GM18520 (cell line): ENCODE data around the gene GRIK4.

Experiments
- ATAC-seq: cut with Tn5 transposase; IDR thresholded peaks from one replicate; pipeline ENCODE4 v1.9.1; 2021; ENCODE audit not compliant: unreplicated experiment

Gene GRIK4

DNA sequence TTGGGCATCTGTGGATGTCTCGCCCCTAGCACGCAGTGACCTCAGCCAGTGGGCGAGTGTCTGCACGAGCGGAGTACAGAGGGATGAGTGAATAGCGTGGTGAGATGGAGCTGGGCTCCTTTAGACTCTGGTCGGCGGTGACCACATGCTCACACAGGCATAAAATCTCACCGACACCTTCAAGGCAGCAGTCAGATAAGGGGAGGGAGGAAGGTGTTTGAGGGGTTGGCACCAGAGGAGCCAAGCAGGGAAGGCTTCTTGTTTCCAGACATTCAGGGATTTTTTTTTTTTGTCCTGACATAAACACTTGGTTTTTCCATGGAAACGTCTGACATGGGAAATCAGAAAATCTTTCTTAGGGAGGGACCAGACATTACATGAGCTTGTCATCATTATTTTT lies 35.8 kb downstream of the GRIK4 start:
- ATAC-seq: no peak

DNA sequence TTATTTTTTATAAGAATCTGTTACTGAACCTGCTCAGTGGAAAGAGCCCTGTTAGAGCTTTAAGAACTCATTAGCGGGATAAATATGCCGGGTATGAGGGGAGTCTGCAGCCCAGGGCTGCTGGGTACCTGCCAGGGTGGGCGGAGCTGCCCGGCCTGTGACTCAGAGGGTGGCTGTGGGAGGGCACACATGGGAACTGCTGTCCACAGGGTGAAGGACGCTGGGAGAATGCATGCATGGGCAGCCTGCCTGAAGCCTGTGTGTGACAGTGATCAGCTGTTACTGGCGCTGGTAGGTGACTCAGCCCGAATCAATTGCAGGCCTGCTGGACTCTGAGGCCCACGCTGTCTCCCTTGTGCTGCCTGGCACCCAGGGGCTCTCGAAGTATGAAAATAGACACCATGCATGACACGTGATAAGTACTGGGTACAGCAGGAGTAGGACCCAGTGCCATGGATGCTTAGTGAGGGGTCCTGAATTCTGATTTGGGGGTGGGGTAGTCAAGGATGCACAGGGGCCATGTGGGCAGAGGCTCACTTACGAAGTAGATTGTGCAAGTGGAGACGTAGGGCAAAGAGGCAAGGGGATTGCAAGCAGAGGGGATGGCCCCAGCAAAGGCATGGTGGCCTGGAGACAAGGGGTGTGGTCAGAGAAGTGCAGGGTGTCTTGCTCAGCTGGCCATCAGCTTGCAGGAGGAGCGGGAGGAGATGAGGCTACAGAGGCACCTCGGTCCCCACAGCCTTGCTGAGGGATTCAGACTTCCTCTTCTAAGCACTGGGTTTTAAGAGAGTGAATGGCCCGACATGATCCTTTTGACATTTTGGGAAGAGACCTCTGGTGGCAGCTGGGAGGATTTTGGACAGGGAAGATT lies 36.5 kb downstream of the GRIK4 start:
- ATAC-seq: no peak

DNA sequence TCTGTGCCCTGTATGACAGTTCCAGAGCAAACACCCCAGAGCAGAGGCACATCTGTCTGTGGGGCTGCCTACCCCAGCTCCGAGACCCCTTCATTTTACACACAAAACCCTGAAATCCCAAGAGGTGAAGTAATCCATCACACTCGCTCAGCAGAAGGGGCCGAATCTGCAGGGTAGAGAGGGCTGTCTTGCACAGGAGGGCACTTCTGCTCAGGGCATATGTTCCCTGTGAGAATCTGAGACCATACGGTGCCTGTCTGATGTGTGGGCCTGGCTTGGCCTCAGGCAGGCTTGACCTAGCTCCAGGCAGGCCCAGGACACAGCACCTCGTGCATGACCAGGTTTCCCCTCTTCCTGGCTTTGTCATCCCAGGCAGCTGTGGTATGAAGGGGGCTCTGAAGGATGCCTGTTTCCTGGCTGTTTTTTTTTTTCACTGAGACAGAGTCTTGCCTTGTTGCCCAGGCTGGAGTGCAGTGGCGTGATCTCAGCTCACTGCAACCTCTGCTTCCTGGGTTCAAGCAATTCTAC lies 37.2 kb downstream of the GRIK4 start:
- no peak for ATAC-seq

DNA sequence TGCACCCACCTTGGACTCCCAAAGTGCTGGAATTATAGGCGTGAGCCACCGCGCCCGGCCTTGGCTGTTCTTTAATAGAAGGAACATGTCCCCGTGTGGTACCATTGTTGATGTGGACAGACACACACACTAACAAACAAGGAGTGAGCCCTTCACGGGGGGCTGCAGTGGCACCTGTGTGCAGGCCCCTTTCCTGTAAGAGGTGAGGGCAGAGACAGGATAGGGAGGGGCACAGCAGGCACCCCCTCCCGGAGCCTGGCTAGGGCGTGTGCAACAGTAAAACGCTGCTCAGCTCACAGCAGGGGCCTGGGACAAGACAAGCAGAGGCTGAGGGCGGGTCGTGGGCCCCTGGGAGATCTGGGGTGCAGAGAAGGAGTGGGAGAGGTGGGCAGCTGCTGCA lies 37.8 kb downstream of the GRIK4 start:
- no peak for ATAC-seq

DNA sequence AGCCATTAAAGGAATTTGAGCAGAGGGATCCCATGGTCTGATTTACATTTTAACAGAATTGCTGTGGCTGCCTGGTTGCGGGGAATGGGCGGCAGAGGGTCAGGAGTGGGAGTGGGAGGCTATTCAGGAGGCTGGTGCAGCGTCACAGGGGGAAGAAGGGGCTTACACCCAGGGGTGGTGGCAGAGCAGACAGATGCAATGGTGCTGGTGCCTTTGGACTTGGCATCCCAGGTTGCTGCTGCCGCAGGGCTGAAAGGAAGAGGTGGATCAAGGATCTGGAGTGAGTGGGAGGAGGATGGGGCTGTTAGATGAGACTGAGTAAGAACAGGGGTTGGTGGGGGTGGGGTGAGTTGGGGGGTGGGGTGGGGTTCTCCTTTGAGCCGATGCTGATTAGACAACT lies 38.5 kb downstream of the GRIK4 start:
- no peak for ATAC-seq

DNA sequence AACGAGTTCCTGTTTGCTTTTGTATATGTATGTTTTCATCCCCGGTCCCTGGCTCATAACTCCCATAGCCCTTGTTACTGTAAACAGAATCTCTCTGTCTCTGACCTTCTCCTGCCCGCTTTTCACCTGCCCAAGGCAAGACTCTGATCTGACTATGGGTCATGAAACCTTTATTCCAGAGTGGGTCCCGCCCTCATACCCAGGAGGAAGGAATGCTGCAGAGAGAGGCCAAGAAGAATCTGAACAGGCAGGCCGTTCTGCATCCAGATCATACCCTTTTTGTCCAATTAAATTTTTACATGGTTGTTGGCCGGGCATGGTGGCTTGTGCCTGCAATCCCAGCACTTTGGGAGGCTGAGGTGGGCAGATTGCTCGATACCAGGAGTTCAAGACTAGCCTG lies 39.6 kb downstream of the GRIK4 start:
- ATAC-seq: no peak

DNA sequence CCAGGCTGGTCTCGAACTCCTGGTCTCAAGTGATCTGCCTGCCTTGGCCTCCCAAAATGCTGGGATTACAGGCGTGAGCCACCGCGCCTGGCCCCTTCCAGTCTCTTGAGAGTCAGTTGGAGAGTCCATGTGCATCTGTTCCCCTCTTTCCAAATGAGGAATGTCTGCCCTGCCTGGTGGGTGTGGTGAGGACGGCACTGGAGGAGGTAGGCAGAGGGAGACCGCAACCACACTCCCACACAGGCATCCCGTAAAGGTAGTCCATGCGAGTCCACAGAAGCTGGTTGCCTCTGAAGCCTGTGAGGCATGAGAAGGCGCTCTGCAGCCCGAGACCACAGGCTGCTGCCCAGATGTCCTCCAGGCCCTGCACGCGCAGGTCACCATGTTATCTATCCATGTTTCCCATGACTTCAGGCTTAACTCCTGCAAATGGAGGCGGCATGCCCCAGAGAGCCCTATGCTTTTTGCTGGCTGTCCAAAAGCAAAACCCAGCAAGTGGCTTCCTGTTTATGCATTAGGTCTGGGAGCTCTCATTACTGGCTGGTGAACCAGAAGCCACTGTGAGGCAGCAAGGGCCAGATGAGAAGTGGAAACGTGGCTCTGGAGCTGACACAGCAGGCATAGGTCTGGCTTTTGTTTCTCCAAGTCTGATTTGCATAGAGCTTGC lies 43.4 kb downstream of the GRIK4 start:
- no peak for ATAC-seq

DNA sequence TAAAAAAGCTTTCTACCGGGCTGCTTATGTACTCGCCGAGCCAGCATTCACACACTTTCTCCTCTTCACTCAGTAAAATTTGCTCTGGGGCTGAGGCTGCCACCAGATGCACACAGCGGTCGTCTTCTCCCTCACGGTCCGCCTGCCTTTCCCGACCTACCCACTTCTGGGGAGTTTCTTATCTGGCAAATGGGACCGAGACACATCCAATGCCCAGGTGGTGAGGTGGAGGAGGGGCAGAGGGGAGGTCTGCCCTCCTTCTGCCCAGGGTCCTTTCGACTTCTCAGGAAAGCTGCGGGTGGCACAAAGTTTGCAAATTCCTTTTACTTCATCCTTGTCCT lies 43.9 kb downstream of the GRIK4 start:
- ATAC-seq: no peak

DNA sequence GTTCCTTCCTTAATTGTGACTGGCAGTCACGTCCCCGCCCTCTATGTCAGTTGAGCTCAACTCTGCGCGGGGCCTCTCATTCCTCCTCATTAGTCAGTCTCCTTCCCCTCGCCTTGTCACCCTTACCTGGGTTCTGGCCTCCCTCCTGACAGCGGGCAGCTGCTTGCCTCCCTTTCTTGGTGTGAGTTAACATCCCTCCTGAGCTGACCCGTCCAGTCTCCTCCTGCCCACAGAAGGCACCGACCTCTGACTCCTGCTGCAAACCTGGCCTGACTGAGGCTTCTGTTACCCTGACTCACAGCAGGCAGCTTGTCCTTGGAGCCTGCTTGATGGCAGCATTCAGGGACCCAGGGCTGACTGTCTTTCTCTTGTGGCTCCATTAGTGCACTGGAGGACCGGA lies 45.2 kb downstream of the GRIK4 start:
- no peak for ATAC-seq

DNA sequence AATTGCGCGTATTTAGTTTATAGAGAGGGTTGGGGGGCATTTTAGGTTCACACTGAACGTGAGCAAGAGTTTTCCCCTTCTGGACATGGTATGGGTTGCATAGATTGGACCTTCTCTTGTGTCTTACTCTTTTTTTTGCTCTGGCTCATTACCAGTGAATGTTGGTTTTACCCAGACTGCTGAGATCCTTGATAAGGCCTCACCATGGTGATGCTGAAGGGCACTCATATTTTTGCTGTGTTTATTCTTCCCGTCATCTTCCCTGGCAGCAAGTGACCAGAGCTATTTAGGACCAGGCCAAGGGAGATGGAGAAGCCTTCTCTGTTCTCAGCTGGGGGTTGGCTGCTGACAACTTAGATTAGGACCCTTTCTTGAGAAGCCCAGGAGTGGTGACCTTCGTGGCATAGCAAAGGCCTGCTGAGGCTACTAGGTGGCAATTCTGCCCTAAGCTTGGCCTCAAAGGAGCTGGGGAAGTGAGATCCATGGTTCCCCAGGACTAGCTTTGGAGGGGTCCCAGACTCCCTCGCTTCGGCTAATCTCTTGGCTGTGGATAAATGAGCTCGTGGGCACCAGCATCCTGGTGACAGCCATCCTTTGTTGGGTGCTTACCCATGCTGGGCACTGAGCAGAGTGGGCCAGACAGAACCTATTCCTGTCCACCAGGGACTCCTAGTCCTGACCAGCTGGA lies 47.3 kb downstream of the GRIK4 start:
- no peak for ATAC-seq

DNA sequence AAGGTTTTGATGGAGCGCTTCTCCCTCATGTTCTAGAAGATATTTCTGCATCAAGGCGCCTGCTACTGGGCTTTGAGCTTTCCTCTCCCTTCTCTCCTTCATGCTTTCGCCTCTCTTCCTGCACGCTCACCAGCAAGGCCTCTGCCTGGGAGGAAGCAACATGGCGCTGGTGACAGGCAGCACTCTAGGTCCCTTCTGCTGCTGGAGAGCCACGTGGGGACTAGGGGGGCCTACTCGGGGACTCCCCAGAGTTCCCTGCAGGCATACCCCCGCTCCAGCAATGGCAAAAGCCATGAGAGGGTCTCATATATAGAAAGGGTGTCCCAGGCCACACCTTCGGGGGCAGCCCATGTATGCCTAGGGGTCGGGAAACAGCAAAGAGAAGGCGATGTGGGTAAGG lies 49.7 kb downstream of the GRIK4 start:
- ATAC-seq: no peak

DNA sequence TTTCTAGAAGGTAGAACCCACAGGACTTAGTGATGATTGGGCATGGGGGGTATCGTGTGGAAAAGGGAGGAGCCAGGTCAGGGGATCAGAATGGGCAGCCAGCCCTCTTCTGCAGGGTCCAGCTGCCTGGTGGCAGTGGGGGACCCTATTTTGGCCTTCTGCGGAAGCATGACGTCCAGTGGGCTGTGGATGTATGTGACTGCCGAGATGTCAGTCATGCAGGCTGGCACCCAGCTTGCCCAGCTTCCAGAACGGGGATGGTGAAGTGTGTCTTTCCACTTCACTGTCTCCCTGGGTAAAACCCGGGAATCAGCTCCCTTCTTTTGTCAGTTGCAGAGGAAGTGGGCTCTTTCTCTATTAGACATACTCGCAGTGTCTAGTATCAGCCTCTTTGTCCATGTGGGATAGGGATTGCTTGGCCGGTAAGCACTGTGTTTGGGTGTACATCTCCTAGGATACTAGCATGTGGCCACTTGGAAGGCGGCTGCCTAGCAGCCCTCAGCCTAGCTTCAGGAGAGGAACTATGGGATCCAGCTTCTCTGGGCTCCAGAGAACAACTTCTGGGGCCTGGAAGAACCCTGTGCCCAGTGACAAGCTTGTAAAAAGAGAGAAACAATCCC lies 51.4 kb downstream of the GRIK4 start:
- no peak for ATAC-seq

DNA sequence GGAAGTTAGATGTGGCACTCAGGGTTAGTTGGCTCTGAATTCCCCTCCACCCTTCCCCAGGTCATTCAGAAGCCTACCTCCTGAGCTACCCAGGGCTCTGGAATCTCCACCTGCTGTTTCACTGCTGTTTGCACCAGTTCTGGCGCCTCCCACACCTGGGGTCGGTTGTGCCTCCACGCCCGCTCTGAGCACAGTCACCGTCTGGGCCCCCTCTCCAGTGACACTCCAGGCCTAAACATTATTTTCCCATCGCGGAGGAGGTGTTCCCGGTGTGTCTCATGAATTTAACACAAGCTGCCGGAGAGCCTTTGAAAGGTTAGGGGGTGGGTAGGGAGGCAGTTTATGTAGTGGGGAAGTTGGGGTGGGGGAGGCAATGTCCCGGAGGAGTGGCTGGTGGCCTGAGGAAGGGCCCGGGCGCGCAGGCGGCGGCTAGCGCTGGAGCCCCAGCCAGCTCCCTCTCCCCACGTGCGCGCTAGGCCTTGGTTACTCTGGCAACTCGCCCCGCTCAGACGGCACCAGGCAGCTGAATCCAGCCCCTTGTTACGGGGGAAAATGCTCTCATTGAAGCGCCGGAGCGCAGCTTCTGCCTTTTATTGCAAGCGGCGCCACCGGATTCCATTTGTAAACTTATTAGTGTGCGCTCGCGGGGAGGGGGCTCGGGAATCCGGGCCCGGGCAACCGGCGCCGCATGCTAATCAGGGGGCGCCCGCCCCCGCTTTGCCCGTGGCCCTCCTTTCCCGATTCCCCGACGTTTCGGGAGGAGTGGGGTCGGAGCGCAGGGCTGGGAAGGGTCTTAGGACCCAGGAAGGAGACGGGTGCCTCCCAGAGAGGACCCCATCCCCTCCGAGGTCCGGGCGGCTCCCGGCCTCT lies 52.4 kb downstream of the GRIK4 start:
- ATAC-seq: no peak

DNA sequence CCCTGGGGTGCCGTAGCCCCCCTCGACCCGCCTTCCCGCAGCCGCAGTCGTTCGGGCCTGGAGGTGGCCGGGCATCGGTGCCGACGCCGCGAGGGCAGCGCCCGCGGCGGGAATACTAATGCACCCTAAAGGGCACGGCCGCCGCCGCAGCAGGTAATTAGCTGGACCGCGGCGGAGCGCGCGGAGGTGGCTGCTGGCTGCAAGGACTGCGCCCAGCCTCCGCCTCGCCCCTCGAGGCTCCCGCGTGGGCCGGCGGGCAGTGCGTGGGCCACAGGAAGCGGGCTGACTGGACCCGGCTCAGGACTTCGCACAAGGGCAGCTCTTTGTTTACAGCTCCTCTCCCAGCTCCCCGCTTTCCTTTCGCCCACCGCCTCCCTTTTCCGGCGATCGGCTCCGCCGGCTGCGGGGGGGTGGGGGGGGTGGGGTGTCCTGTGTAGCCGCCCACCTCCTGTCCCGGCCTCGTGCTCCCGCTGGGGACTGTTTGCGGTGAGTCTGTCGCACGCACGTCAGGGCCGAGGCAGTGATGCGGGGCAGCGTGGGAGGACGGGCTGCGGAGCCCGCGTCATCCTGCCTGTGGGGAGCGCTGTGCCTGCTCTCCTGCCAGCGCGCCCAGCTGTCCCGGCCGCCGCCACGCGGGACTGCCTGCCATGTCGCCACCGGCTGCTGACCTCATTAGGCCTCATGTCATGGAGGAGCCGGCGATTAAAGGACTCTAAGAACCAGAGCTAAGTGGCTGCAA lies 53.2 kb downstream of the GRIK4 start:
- no peak for ATAC-seq

DNA sequence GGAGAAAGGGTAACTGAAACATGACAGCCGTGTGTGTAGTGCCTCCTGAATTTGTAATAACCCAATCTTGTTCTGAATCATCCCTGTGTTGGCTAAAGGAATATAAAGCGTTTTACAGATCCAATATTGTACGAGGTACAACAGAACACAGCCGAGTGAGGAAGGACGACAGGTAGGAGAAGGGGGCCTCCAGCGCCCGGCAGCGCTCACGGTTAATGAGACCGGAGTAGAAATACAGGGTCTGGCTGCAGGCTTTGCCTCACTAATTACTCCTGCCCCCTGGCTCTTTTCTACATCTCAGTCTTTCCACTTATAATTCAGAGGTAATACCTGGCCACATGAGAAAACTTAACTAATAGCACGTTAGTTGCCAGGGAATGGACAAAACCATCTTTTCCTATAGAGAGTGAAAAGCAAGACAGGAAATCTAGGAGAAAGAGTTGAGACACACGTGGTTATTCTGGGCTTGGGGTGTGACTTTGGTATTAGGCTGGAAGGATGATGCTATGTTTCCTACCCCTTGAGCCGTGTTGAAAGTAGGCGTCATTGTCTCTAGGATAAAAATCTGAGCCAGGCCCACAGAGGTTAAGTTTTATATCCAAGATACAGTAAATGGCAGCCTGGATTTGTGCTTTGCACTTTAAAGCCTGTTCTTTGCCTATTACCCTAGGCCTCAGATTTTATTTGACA lies 54.1 kb downstream of the GRIK4 start:
- no peak for ATAC-seq

DNA sequence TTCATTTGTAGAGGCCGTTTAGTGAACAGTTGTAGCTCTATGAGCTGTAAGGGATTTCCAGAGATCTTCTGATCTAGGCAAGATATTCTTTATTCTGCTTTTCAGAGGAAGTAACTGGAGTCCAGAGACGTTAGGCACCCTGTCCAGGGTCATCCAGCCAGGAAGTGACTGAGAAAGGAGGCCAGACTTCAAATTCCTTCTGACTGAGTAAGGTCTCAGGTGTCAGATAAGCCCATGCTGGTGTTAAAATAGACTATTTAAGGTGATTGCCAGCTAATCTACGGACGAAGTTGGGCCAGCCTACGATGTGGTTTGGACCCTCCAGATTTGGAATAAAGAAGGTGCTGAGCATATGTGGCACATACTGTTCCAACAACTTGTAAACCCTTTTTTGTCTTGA lies 54.6 kb downstream of the GRIK4 start:
- ATAC-seq: no peak

DNA sequence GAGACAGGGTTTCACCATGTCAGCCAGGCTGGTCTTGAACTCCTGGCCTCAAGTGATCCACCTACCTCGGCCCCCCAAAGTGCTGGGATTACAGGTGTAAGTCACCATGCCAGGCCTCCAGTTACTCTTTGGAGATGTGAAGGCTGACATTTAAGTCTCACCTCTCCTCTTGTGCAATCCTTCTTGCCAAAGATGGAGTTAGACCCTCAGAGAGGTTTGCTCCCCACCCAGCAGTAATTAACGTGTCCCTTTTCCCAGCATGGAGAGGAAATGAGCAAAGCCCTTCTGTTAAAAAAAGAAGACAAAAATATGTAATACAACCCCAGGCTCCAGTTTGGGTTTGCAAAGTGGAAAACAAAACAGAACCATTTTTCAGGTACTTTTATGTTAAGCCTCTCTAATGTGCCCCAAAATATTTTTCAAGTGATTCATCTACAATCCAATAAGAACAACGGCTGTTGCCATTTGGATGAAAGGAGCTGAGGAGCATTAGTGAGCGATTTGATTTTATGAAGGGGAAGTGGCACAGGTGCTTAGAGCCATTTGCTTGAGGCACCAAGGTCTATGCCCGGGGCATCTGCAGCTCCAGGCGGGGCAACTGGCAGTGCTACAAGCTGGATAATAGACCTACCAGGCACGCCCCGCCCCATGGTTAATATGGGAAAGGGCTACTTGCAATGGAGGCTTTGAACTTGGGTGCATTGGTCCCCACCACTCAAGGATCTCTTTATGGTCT lies 57.2 kb downstream of the GRIK4 start:
- no peak for ATAC-seq

DNA sequence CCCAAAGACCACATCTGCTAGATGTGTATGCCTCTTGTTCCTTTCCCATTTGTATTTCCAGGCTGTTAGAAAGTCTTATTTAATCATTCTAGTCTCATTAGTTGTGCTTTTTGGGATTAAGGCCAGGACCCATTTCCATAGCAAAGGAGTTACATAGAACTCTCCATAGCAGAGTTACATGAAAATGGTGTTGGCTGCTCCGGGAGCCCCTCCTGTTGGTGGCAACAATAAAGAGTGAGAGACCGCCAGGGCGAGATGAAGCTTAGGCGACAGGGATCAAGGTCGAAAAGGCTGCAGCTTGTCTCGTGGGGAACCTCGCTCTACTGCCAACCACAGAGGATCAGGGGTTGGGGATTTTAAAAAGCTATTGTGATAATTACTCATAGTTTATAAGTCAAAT lies 58.3 kb downstream of the GRIK4 start:
- ATAC-seq: no peak

DNA sequence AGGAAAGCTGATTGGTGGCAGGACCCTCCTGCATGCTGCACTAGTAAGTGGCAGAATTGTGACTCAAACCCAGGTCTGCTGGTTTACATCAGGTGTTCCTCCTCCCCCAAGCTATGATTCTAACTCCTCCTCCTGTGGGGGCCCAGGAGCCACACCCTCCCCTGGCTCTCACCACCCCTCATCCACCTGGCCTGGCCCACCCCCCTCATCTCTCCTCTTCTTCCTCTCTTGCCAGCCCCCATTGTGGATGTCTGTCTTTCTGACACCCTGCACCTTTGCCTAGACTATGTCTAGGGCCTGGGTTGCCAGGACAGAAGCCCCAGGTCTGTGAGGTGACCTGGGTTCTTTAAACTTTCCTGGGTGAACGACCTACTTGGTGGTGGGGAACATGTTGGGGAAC lies 59.9 kb downstream of the GRIK4 start:
- ATAC-seq: no peak
